ENCODE results near the gene KEL.
A peak's percentile ranks its signal among the peaks of the same experiment; 100 is the strongest.

The KEL gene

GRCh38 chr7:142915315-142915714 is 46.8 kb downstream of the KEL start:
- TF ChIP-seq CTCF (IDR thresholded peaks at IDR 0.05) (no peak), ZFX (IDR thresholded peaks at IDR 0.05; ENCODE audit: borderline replicate concordance) (no peak)
- H3K27ac ChIP-seq, result no peak overlapping the region

- TF ChIP-seq ZFX (IDR thresholded peaks at IDR 0.05; ENCODE audit: borderline replicate concordance), result no peak
- no peak for TF ChIP-seq CTCF (IDR thresholded peaks at IDR 0.05)
- no peak overlapping the region for H3K27ac ChIP-seq
Observed at GRCh38 chr7:142914121-142914520, 48.0 kb downstream of the KEL start.

GRCh38 chr7:142913566-142913965 is 48.6 kb downstream of the KEL start:
- TF ChIP-seq ZFX (IDR thresholded peaks at IDR 0.05; ENCODE audit: borderline replicate concordance) (no peak), CTCF (IDR thresholded peaks at IDR 0.05) (no peak)
- no peak overlapping the region for H3K27ac ChIP-seq

GRCh38 chr7:142913051-142913450 is 49.1 kb downstream of the KEL start:
- TF ChIP-seq ZFX (IDR thresholded peaks at IDR 0.05; ENCODE audit: borderline replicate concordance) (no peak), CTCF (IDR thresholded peaks at IDR 0.05) (no peak)
- H3K27ac ChIP-seq, result no peak overlapping the region

GRCh38 chr7:142910481-142910880 is 51.7 kb downstream of the KEL start:
- H3K27ac ChIP-seq, result no peak overlapping the region
- no peak for TF ChIP-seq ZFX (IDR thresholded peaks at IDR 0.05; ENCODE audit: borderline replicate concordance)
- no peak for TF ChIP-seq CTCF (IDR thresholded peaks at IDR 0.05)

GRCh38 chr7:142910031-142910433 is 52.1 kb downstream of the KEL start:
- TF ChIP-seq ZFX (IDR thresholded peaks at IDR 0.05; ENCODE audit: borderline replicate concordance) (no peak), CTCF (IDR thresholded peaks at IDR 0.05) (no peak)
- no peak overlapping the region for H3K27ac ChIP-seq

- TF ChIP-seq ZFX (IDR thresholded peaks at IDR 0.05; ENCODE audit: borderline replicate concordance) (no peak), CTCF (IDR thresholded peaks at IDR 0.05) (peak; percentile 66)
- no peak overlapping the region for H3K27ac ChIP-seq
Observed at GRCh38 chr7:142908921-142909890, 53.0 kb downstream of the KEL start.

Data from 22Rv1 (cell line).